NB4 (cell line): ENCODE measurements around the gene ZFYVE1.

Source experiments
- POLR2A ChIP-seq: IDR thresholded peaks from 2 replicates; pipeline ENCODE4 v1.6.1; 2011; ENCODE audit warnings: mild to moderate bottlenecking; ENCODE audit not compliant: insufficient read length; ENCODE audit errors: extremely low read depth
- TF ChIP-seq, protein P1 (sequence below): IDR thresholded peaks from one replicate; pipeline ENCODE4 v1.5.1; 2012; ENCODE audit warnings: low read depth, low read length

DNA sequence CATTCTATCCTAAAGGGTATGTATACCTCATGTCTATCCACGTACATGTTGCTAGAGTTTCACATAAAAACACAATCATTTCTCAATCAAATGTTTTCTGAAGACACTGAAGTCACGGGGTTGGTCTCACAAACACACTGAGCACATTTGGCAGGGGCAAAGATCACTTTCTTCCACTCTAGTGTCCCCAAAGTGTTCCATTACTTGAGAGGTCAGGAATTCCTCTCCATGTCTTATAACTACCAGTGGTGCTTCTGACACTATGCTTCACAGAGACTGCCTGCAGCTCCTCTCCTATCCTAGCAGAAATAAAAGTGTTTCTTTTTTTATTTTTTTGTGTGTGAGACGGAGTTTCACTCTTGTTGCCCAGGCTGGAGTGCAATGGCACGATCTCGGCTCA is 19.1 kb downstream of the ZFYVE1 start:
- TF ChIP-seq, protein P1, sequence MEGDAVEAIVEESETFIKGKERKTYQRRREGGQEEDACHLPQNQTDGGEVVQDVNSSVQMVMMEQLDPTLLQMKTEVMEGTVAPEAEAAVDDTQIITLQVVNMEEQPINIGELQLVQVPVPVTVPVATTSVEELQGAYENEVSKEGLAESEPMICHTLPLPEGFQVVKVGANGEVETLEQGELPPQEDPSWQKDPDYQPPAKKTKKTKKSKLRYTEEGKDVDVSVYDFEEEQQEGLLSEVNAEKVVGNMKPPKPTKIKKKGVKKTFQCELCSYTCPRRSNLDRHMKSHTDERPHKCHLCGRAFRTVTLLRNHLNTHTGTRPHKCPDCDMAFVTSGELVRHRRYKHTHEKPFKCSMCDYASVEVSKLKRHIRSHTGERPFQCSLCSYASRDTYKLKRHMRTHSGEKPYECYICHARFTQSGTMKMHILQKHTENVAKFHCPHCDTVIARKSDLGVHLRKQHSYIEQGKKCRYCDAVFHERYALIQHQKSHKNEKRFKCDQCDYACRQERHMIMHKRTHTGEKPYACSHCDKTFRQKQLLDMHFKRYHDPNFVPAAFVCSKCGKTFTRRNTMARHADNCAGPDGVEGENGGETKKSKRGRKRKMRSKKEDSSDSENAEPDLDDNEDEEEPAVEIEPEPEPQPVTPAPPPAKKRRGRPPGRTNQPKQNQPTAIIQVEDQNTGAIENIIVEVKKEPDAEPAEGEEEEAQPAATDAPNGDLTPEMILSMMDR, result no peak
- no peak for TF ChIP-seq POLR2A
